ENCODE data around the gene INPP5E.

The INPP5E gene

GRCh38 chr9:136445799-136446198, 6.2 kb upstream of the INPP5E start:
- DNase-seq, result no peak

GRCh38 chr9:136444102-136444501, 4.5 kb upstream of the INPP5E start:
- no peak for DNase-seq

GRCh38 chr9:136443687-136444086, 4.0 kb upstream of the INPP5E start:
- no peak for DNase-seq

GRCh38 chr9:136443087-136443486, 3.4 kb upstream of the INPP5E start:
- no peak for DNase-seq

- no peak for DNase-seq
Observed at GRCh38 chr9:136442265-136442664, 2.6 kb upstream of the INPP5E start.

GRCh38 chr9:136441681-136442245, 2.1 kb upstream of the INPP5E start:
- DNase-seq, result no peak

- DNase-seq, result no peak
Observed at GRCh38 chr9:136441191-136441680, 1.6 kb upstream of the INPP5E start.

- peak; percentile 11 for DNase-seq
Observed at GRCh38 chr9:136438548-136439480, 831 bp downstream of the INPP5E start.

GRCh38 chr9:136437839-136438547, 1.7 kb downstream of the INPP5E start:
- no peak for DNase-seq

GRCh38 chr9:136437430-136437829, 2.2 kb downstream of the INPP5E start:
- DNase-seq, result no peak

GRCh38 chr9:136436055-136436634, 3.5 kb downstream of the INPP5E start:
- DNase-seq, result no peak

- DNase-seq, result no peak
Observed at GRCh38 chr9:136434580-136435169, 5.0 kb downstream of the INPP5E start.

GRCh38 chr9:136433849-136434579, 5.6 kb downstream of the INPP5E start:
- no peak for DNase-seq

- no peak for DNase-seq
Observed at GRCh38 chr9:136433043-136433715, 6.5 kb downstream of the INPP5E start.

GRCh38 chr9:136432591-136432990, 7.1 kb downstream of the INPP5E start:
- DNase-seq, result no peak

- no peak for DNase-seq
Observed at GRCh38 chr9:136431782-136432350, 7.8 kb downstream of the INPP5E start.

GRCh38 chr9:136430588-136431234, 8.9 kb downstream of the INPP5E start:
- DNase-seq, result no peak

- no peak for DNase-seq
Observed at GRCh38 chr9:136429683-136430491, 9.8 kb downstream of the INPP5E start.

GRCh38 chr9:136429075-136429628, 10.5 kb downstream of the INPP5E start:
- DNase-seq, result no peak

Data from COR-L47 (cell line).